Thyroid gland (tissue), 4 donors: ENCODE data around the gene NDUFA11.

Experiments used
- CTCF ChIP-seq, 6 experiments: fragments of 200-600 bp in 3 of 6; fragments of 450-650 bp in 3 of 6; sonication (generic) in 3 of 6; IDR thresholded peaks; one replicate each; pipeline ENCODE4 v1.5.1; 2016 to 2019; ENCODE audit warnings: antibody characterized with exemption in 6 of 6, mild to moderate bottlenecking in 2 of 6, inconsistent platforms in 1 of 6, moderate library complexity in 1 of 6
- POLR2A ChIP-seq, 2 donors: fragments of 450-650 bp; IDR thresholded peaks; one replicate each; pipeline ENCODE4 v1.6.1; 2017; ENCODE audit warnings: antibody characterized with exemption in 2 of 2, mild to moderate bottlenecking in 2 of 2, moderate library complexity in 1 of 2

- no peak for TF ChIP-seq CTCF (IDR thresholded peaks at IDR 0.05)
- no peak for TF ChIP-seq POLR2A (IDR thresholded peaks at IDR 0.05)
Observed at GRCh38 chr19:5918463-5919079, 15.0 kb upstream of the NDUFA11 start.
